Mesenteric fat pad (tissue), 1 donor: ENCODE data around the gene UNC5B. TPM values are rescaled to one million over a fixed set of nuclear protein-coding genes. Genes with fewer than 3 reads are reported as not detected.

ENCODE experiments used
- DNase-seq: peaks from one replicate; pipeline ENCODE4 v3.0.0-alpha.2; 2020; ENCODE audit warnings: low spot score
- total RNA-seq: library from RNA; stranded (reverse); fragmentation: NEBNext Ultra II Directional; extraction: Animal tissue kit (Norgen Biotek cat#: 25700); gene quantifications from one replicate; pipeline ENCODE4 v1.2.1, GENCODE V29; 2021
- donor health status: DM: yes; HTN: yes; CAD: no.

The UNC5B gene
- total RNA-seq, 1 donor from 2014 or later: 5.3 TPM

DNA sequence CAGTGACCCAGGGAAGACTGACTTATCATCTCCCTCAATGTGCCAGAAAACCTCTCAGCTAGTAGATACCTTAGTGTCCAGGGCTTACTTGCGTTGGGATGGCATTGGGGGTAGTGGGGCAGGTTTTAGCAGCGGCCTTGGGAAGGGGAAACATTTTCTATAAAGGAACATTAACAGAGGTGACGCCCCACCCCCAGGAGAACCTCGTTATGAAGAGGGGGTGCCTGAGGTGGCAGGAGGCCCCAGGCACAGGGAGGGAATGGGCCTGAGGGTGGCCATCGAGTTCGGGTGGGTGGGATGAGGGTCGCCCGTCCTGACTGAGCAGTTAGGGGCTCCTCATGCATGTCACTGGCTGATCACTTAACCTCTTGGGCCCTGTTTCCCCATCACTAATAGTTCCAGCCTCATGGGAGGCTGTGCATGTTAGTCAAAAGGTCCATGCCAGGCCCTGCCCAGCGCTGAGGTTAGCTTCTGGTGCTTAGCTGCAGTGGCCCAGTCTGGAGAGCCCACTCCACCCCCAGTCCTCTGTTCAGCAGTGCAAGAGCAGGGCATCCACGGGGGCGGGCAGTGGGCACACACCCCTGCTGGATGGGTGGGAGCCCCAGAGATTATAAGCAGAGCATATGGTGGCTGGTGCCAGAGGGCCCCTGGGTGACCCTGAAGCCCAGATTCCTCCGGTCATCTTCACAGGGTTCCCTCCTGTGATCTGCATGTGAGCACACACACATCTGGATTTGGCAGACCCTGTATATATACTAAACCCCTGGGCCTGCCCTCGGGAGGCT, 27.0 kb downstream of the UNC5B start:
- no peak for DNase-seq

DNA sequence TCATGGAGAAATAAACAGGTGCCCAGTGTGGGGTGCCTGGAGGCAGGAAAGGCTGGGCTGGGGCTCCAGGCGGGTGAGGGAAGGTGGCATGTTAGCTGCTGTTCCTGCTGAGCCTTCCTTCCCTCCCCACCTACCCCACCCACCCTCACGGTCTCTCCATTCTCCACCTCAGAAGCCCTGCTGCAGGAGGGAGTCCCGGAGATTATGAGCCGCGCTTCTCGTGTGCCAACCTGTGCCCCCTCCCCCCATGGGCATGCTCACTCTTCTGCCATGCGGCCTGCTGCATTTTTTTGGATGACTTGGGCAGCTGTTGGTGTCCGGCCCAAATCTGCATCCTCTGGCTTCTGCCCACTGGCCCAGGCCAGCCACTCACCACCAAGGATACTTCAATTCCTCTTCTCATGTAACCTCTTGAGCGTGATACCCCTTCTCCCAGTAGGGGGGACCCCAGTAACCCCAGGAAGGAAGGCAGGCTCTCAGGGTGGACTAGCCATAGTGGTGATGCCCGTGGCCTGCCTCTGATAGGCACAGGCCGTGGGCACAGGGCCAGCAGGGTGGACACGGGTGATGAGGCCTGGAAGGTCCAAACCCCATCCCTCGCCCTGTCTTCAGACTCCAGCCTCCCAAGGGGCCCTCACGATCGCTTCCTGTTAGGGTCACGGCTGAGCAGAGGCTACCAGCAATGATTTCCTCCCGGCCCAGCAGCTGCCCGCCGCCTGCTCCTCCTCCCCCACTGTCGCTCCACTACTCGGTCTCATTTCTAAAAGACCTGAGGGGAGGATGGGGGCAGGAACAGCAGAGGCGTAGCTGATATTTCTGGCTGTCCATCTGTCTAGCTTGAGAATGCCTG, 27.8 kb downstream of the UNC5B start:
- no peak for DNase-seq

DNA sequence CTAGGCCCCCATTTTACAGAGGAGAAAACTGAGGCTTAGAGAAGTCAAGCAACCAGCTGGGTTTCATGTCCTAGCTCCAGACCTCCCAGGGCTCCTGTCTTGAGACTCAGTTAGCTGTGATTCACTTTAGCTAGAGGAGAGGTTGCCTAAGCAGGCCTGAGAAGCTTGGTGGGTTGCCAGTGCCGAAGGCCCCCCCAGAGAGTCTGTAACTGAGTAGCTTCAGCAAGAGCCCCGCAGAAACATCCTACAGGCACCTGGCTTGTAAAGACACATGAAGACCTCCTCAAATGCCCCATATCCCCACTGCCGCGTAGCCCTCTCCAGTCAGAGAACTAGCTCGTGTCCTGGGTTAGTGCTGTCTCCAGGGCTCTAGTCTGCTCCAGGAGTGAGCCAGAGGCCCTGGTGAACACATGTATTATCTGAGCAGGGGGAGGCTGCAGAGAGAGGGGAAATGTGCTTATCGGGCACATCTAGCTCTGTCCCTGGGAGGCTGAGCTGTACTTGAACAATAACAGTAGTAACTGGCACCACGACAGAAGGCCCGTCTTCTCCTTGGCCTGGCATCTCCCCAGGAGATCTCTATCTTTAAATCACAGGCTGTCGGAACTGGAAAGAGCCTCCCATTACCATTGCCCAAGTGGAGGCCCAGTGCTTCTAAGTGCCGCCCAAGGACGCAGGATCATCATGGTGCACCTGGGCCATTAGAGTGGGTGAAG, 28.9 kb downstream of the UNC5B start:
- no peak for DNase-seq

DNA sequence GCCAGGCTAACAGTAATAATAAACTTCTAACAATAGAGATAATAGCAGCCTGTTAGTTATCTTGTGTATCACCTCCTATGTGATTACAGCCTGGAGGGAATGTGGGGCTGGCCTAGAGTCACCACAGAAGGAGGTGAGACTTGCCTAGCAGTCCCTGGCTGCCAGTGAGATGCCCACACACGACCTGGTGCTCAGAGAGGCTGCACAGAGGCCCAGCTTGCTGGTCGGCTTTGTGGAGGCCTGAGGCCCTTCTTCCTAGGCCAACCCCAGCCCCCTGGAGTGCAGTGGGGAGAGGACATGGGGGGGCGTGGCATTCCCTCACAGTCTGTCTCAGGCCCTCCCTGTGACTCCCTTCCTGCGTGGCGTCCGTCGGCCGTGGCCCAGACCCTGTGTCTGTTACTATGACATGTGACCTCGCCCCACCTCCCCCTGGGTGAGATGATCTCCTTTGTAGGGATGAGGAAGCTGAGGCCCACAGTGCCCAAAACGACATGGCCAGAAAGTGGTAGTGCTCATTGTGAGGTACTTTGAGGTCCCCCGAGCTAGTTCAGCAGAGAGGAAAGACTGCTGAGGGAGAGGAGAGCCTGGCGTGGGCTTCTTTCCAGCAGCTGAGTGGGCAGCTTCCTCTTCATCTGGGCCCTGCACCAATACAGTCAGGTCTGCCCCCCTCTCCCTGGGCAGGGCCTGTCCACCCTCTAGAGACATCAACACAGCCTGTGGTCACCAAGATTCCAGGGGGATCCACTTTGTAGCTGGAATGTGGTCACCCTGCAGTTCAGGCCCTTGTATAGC, 29.7 kb downstream of the UNC5B start:
- DNase-seq: no peak

DNA sequence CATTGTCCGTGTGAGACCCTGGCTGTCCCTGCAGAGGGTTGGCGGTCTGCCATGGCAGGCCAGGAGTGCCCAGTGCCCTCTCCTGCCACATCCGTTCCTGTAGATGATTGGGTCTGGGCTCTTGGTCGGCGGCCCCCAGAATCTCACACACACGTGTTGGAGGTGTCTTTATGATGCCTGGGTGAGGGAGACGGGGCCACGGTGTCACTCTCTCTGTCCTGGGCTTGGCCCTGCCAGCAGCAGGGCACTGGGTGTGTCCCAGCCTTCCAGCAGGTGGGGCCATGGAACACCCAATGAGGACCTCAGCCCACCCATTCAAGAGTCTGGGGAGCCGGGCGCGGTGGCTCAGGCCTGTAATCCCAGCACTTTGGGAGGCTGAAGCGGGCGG, 30.2 kb downstream of the UNC5B start:
- DNase-seq: no peak

DNA sequence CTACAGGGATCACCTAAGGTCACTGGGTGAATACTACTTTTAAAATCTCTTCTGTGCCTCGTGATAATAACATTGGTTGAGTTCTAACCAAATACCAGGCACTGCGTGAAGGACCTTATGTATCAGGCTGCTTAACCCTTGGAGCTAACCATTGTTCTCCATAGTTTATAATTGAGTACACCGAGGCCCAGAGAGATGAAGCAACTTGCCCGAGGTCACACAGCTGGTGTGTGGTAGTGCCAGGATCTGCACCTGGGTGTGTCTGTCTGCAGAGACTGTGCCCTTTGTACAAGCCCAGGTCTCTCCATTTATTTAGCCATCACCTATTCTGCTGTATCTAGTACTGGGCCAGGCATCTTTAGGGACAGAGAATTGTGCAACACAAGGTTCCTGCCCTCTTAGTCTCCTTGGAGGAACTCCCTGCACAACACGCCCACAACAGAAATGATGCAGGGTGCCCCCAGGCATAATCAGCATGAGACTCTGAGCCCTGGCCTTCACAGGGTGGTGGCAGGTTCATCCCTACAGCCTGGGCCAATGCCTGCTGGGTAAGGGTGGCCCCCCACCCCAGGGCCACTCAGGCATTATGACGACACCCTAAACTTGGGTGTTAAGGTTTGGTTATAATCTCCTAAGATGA, 31.5 kb downstream of the UNC5B start:
- DNase-seq: no peak

DNA sequence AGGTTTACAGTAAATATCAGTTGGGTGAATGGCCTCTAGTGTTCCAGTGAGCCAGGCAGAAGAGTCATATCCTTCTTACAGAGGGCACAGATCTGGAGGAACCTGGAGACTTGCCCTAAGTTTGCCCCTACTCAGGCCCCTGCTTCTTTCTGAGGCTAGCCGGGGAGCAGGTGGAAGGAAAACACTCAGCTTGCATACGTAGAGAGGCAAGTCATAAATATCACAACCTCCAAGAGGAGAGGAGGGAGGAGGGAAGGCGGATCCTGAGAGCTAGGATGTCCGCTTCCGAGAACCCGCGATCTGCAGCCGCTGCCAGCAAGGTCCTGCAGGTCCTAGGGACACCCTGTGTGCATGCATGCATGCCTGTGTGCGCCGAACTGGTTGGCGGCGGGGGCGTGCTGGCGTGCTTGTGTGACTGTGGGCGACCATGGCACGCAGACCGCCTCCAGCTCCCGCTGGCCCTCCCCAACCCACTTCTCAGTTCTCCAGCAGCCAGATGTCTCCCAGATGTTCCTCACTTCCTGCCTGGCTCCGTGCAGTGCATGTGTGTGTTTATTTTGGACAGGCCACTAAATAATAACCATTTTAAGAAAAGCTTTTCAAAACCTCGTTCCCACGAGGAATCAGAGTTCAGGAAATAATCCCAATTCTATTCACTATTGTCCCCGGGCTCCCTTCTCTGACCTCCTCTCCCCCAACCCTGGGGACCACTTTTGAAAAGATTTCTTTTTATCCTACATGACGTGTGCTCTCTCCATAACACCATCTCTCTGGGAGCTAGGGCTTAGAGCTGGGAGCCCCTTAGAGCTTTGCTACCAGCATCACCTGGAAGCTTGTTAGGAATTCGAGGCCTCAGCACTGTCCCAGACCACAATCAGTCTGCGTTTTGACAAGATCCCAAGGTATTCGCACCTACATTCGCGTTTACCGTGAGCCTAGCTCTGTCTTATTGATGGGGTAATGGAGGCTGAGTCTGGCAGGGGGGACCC, 32.4 kb downstream of the UNC5B start:
- no peak for DNase-seq

DNA sequence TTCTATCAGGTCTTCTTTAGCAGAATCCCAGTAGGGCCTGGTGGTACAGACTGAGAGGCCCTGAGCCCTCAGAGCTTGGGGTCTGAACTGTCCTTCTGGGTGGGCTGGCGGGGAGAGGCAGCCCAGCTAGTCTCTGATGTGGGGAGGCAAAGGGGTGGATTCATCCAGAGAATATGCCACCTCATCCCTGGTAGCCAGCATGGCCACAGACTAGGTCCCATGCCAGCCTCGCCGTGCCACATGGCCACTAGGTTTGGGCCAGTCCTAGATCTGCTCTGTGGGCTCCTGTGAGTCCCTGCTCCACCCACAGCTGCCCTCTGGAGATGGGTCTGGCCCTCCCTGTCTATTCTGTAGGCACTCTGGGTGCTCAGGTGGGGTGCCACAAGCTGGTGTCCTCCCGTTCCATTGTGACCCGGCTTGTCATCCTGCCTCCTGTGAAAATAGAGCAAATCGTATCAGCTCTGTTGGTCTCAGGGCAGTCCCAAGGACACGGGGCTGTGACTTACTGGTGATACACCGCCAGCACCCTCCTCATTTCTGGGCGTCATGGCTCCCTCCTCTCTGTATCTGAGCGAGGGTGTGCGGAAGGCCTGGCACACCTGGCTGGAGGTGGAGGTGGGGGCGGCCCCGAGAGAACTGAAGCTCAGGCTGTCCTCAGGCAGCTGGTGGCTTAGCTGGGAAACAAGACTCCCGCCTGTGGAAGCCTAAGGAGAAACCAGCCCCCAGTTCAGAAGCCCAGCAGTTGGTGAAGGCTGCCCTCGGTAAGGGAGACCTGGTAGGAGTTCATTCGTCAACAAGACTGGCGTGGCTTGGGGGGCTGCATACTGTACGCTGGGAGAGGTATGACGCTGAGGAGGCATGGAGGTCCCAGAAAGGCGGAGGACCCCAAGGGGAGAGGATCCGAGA, 33.3 kb downstream of the UNC5B start:
- DNase-seq: no peak

DNA sequence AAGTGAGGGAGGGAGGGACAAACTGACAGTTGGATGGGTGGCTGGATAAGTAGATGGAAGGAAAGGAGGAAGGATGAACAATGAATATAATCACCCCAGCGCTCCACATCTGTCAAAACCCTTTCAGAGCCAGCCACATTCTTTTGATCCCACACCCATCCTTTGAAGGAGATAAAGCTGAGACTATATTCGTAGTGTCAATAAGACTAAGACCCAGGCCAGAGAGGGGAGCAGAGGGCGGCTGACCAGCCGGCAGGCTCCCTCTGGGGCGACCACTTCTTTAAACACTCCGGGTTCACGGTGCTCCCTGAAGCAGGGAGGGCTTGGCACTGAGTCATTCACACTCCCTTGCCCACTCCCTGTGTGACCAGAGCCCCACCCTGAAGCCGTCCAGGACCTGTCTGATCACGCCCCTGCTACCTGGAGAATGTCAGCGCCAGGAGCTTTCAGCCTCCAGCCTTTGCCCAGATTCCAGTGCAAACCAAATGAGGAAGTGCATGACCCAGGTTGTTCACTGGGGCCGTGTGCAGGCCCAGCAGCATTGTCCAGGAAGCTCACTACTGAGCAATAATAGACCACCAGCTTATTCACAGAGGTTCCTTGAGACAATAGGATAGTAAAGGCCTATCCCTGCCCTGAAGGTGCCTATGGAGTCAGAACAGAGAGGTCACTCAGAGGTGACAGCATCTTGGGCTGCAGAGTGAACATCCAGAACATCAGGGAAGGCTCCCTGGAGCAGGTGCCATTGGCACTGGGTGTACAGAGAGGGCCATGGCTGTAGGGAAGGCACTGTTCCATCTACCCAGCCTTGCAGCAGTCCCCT, 34.4 kb downstream of the UNC5B start:
- no peak for DNase-seq

DNA sequence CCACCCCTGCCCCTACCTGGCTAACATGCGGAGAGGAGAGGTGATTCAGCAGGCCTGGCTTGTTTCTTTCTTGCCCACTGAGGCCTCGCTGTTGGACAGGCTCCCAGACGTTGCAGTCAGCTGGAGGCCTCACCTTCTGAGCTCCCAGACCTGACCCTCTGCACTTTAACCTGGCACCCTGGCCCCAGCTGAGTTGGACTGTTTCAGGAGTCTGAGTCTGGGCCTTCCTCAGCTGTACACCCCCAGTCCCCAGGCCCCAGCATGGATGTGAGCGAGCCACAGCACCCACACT, 35.0 kb downstream of the UNC5B start:
- no peak for DNase-seq

DNA sequence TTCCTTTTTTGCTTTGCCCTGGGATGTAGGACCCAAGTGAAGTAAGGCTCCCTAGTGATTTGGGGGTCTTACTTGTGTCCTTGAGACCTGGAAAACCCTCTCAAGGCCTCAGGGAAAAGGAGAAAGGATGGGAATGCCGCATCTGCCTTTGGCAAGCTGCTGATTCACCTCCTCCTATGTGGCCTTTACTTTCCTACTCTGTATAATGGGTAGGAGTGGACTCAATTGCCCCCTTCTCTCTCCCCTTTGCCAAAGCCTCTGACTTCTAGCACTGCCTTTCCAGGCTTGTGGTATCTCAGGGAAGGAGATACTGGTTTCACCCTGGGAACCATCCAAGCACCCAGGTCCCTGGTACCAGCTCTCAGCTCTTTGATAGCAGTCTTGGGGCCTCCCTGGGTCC, 35.4 kb downstream of the UNC5B start:
- DNase-seq: no peak

DNA sequence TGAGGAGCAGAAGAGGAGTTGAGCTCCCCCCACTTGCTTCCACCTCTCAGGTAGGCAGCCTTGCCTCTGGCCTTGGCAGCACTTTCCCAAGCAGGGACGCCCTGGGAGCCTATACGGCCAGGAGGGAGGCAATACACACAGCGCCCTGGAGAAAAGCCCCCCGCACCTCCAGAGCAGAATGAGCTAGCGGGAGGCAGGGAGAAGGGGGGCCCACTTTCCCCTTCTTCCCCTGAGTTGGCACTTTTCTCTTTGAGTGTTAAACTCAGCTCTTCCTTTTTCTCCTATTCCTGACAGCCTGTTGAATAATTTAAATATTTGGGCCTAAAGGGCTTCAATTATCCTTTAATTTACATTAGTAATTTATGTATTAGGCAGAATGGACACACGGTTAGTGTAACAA, 35.8 kb downstream of the UNC5B start:
- DNase-seq: no peak

DNA sequence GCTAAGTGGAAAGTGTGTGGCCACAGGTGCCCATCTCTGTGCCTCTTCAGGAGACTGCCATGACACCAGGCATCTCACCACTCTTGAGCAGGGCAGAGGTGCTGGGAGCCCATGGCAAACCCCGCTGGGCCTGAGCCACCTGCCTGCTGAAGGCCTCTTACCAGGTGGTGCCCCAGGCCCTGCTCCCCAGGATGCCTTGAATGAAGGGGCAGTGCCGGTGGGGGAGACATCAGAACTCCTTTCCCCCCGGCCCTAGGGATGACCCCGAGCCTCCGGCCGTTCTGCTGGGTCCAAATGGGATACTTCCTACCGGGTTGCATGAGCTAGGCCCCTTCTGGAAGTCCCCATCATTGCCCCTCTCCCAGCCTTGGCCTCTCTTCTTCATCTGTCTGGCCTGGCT, 37.6 kb downstream of the UNC5B start:
- DNase-seq: no peak

DNA sequence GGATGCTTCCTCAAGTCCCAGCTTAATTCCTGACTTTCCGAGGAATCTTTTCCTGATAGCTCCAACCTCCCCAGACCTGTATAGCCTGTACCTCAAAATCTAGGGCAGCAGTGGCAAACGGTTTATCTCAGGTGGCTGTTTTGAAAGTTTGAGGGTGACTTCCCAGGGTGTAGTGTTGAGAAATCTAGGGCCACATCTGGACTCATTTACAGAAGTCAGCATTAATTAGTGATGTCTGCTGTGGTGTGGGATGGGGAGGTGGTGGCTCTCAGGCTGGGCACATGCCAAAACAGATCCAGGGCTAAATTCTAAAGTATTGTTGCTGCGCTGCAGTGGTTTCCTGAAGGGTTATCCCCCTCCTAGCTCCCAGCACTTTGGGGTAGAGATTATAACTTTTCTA, 38.0 kb downstream of the UNC5B start:
- DNase-seq: no peak

DNA sequence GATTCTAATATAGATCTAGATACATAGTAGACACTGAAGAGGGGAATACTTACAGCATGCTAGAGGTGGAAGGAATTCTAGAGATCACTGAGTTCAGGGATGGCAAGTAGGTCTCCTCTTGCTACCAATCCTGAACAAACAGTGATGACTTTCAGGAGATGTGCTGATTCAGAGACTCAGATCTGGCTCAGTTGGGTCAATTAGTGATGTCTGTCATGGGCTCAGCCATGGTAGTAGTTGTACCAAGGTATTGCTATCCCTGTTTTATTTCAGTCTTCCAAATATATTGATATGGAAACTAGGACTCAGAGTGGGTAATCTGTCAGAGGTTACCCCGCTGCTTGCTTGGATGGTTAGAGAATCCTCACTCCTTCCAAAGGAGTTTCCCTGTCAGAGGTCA, 38.5 kb downstream of the UNC5B start:
- no peak for DNase-seq

DNA sequence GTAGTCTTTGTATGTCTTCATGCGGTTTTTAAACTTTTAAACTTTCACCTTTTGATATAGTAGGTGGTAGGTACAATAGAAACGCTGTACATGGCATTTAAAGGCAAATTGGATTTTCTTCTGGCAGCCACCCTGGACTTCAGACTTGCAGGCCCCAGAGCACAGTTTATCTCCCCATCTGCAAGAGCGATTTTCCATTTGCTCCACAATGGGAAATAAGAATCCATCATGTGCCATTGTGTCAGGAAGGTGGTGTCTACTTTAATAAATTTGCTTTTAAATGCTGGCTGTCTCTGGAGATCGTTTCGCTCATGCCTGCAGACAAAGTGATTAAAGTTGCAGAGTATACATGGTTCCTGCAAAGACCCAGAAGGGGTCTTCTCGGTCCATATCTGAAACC, 38.9 kb downstream of the UNC5B start:
- DNase-seq: no peak

DNA sequence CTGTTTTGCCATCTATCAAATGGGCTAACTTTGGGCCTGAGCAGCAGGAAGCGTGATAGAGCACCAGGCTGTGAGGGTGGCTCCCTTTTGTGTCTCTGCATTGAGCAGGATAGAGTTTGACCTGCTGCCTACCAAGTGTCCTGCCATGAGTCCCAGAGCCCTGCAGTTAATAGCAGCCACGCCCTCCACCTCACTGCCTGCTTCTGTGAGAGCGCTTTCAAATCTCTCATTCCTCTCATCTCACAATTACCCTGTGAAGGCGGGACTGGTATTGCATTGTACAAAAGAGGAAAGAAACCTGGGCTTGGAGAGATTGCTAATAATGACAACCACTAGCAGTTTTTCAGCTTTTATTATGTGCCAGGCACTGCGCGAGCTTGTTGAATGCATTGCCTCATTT, 39.9 kb downstream of the UNC5B start:
- DNase-seq: no peak
